Nephron progenitor cell (in vitro differentiated cells): ENCODE results near the gene UQCRC1.

Experiments used
- DNase-seq: peaks from one replicate; pipeline ENCODE4 v3.0.0; 2021
- H3K27ac Mint-ChIP-seq: 2 replicates; pipeline ENCODE4 v1.8.0; 2021; ENCODE audit warnings: mild to moderate bottlenecking, moderate library complexity, mixed read lengths
- H3K27me3 Mint-ChIP-seq: 2 replicates; pipeline ENCODE4 v1.8.0; 2021; ENCODE audit warnings: mild to moderate bottlenecking, low read depth, mixed read lengths; ENCODE audit not compliant: poor library complexity
- H3K36me3 Mint-ChIP-seq: 2 replicates; pipeline ENCODE4 v1.8.0; 2021; ENCODE audit warnings: low read depth, mixed read lengths
- H3K4me1 Mint-ChIP-seq: 2 replicates; pipeline ENCODE4 v1.8.0; 2021; ENCODE audit warnings: mixed read lengths
- H3K4me3 Mint-ChIP-seq: 2 replicates; pipeline ENCODE4 v1.8.0; 2021; ENCODE audit warnings: mild to moderate bottlenecking, moderate library complexity, mixed read lengths
- H3K9me3 Mint-ChIP-seq: 2 replicates; pipeline ENCODE4 v1.8.0; 2021; ENCODE audit warnings: mild to moderate bottlenecking, moderate library complexity, mixed read lengths
- CTCF ChIP-seq: fragments of 200-600 bp; sonication (generic); IDR thresholded peaks from 2 replicates; pipeline ENCODE4 v1.5.0; 2021; ENCODE audit warnings: antibody characterized with exemption

The UQCRC1 gene

DNA sequence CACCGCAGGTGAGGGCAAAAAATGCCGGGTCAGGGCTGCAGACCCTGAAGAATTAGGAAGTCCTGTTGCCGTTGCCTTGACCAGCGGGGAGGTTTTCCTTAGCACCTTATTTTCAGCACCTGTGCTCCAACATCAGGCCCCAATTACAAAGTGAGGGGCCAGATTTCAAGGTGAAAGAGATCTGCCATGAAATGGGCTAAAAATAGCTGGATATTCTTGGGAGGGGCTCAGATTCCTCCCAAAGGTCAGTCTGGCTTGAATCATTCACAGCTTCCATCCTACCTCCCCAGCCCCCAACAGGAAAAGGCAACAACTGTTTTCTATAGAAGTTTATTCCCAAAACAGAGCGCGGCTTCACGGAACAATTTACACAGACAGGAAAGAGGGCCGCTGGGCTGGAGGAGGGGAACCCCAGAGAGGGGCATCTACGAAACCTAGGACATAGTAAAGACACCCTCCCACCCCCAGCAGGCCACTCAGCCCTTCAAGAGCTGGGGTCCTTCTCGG lies 26.8 kb upstream of the UQCRC1 start:
- DNase-seq, result no peak
- H3K4me3 Mint-ChIP-seq, result peak overlapping the region; percentile 85
- H3K4me1 Mint-ChIP-seq, result peaks cover 62% of the 10 kb centered on the region
- H3K36me3 Mint-ChIP-seq, result peaks cover 8% of the 10 kb centered on the region
- no peaks in the 10 kb centered on the region for H3K9me3 Mint-ChIP-seq
- H3K27ac Mint-ChIP-seq, result peak overlapping the region; percentile 94
- no peak for TF ChIP-seq CTCF
- H3K27me3 Mint-ChIP-seq, result peaks cover 8% of the 10 kb centered on the region

DNA sequence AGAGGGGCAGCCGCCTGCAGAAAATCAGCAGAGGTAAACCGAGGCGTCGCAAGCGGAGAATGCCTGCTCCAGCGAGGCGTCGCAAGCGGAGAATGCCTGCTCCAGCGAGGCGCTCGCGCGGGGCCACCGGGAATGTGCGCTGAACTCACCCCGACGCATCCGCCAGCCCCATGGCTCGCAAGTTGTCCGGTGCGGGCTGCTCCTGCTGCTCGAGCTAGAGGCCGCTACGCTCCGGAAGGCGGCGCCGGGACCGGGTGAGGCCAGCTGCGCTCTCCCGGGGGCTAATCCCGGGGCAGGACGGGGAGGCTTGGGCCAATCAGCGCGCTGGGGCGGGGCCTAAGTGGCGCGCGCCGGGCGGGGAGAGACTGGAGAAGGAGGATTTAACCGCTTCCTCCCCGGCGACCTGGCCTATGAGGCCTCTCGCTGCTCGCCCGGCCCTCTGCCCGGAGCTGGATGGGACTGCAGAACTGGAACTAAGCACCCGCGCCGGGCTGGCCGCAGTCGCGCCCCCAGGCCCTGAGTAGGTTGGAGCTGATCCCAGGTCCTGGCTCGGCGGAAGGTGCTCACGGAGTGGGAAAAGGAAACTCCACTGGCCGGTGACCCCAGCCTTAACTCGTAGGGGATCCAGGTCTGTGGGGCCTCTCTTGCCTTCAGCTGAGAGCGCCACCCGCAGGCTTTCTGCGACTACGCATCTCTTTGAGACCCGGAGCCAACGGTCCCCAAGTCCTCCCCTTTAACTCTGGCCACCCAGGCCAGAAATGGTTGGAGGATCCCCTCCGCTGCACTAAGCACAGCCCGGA lies 26.0 kb upstream of the UQCRC1 start, which contains the start of gene SLC26A6:
SLC26A6 (minus strand) TSS at position 240 of the 800 bp plus-strand sequence; CDS start at position 172, 68 bp downstream.
- TF ChIP-seq CTCF, result peak; percentile 32
- Mint-ChIP-seq H3K9me3 (no peaks in the 10 kb centered on the region), H3K27ac (peak within 1 kb of the TSS; percentile 94), H3K27me3 (peaks cover 8% of the 10 kb centered on the region), H3K4me3 (peak within 1 kb of the TSS; percentile 85), H3K4me1 (peaks cover 55% of the 10 kb centered on the region), H3K36me3 (peaks cover 8% of the 10 kb centered on the region)
- peak; percentile 99 for DNase-seq

- Mint-ChIP-seq H3K36me3 (peaks cover 8% of the 10 kb centered on the region), H3K27me3 (peaks cover 8% of the 10 kb centered on the region), H3K4me3 (peak overlapping the region; percentile 85), H3K27ac (no peak overlapping the region), H3K4me1 (peaks cover 52% of the 10 kb centered on the region), H3K9me3 (no peaks in the 10 kb centered on the region)
- peak; percentile 62 for DNase-seq
- TF ChIP-seq CTCF, result no peak
These were observed 25.3 kb upstream of the UQCRC1 start for GRCh38 chr3:48634661-48635221.

- peaks cover 12% of the 10 kb centered on the region for H3K36me3 Mint-ChIP-seq
- H3K9me3 Mint-ChIP-seq, result no peaks in the 10 kb centered on the region
- no peak for DNase-seq
- peaks cover 52% of the 10 kb centered on the region for H3K4me1 Mint-ChIP-seq
- H3K4me3 Mint-ChIP-seq, result peak overlapping the region; percentile 85
- no peak for TF ChIP-seq CTCF
- no peak overlapping the region for H3K27ac Mint-ChIP-seq
- H3K27me3 Mint-ChIP-seq, result peaks cover 4% of the 10 kb centered on the region
These were observed 24.3 kb upstream of the UQCRC1 start for GRCh38 chr3:48633743-48634142.

- Mint-ChIP-seq H3K4me1 (peaks cover 53% of the 10 kb centered on the region), H3K27ac (no peak overlapping the region), H3K27me3 (no peaks in the 10 kb centered on the region), H3K36me3 (peaks cover 13% of the 10 kb centered on the region), H3K9me3 (no peaks in the 10 kb centered on the region), H3K4me3 (peak overlapping the region; percentile 85)
- no peak for DNase-seq
- no peak for TF ChIP-seq CTCF
These were observed 23.8 kb upstream of the UQCRC1 start for GRCh38 chr3:48633256-48633655.
